ENCODE measurements around the gene SMARCD3.

- TF ChIP-seq, protein P1, sequence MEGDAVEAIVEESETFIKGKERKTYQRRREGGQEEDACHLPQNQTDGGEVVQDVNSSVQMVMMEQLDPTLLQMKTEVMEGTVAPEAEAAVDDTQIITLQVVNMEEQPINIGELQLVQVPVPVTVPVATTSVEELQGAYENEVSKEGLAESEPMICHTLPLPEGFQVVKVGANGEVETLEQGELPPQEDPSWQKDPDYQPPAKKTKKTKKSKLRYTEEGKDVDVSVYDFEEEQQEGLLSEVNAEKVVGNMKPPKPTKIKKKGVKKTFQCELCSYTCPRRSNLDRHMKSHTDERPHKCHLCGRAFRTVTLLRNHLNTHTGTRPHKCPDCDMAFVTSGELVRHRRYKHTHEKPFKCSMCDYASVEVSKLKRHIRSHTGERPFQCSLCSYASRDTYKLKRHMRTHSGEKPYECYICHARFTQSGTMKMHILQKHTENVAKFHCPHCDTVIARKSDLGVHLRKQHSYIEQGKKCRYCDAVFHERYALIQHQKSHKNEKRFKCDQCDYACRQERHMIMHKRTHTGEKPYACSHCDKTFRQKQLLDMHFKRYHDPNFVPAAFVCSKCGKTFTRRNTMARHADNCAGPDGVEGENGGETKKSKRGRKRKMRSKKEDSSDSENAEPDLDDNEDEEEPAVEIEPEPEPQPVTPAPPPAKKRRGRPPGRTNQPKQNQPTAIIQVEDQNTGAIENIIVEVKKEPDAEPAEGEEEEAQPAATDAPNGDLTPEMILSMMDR (conservative IDR thresholded peaks at IDR 0.05; ENCODE audit: low read depth in 2 of 2) = no peak
- no peak for TF ChIP-seq EZH2 (IDR thresholded peaks at IDR 0.05; ENCODE audit: low read depth, unreplicated experiment)
These were observed 41.4 kb upstream of the SMARCD3 start for GRCh38 chr7:151289891-151290290.

All from GM23338 (cell line).